A673 (cell line): ENCODE data around the gene LRRD1.

Experiments used
- CTCF ChIP-seq: fragments of 300-800, 200-600 bp; sonication (generic); conservative IDR thresholded peaks from 2 replicates; pipeline ENCODE4 v1.5.1; 2017; ENCODE audit warnings: low read depth, mild to moderate bottlenecking, antibody characterized with exemption, low read length, moderate library complexity, mixed read lengths
- EZH2 ChIP-seq: fragments of 200-600 bp; sonication (generic); IDR thresholded peaks from 2 replicates; pipeline ENCODE4 v1.6.1; 2017; ENCODE audit warnings: borderline replicate concordance, low read depth, mild to moderate bottlenecking, mixed read lengths, antibody characterized with exemption, low read length; ENCODE audit not compliant: poor library complexity, severe bottlenecking

- TF ChIP-seq CTCF (no peak), EZH2 (no peak)
Observed at GRCh38 chr7:92108821-92109220, 70.1 kb downstream of the LRRD1 start.
